SHP77 treated with DMSO at 0.1 percent for 48 hours (cell line): ENCODE results near the gene MAF.

Experiments used
- DNase-seq: peaks from one replicate; lab custom pipeline; 2025; lab: John Stamatoyannopoulos, UW

Gene MAF

GRCh38 chr16:79589601-79590102 lies 10.9 kb downstream of the MAF start:
- DNase-seq = no peak

DNA sequence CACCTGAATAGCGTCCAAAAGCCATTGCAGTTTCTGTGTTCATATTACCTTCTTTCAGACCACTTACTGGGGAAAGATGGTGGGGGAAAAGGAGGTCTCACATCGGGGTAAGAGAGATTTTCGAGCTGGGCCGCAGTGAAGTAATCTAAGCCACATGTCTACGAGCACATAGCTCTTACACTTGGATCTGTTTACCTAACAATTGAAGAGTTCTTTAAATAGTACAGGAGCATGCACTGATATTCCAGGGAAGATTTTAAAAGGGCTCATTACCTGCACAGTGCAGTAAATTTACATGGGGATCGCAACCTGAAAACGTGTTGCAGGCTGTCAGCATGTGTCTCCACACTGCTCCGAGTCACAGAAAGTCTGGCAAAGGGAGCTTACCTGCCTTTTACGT lies 12.6 kb downstream of the MAF start:
- no peak for DNase-seq

- no peak for DNase-seq
Measured at GRCh38 chr16:79587296-79587695, 13.2 kb downstream of the MAF start.

DNA sequence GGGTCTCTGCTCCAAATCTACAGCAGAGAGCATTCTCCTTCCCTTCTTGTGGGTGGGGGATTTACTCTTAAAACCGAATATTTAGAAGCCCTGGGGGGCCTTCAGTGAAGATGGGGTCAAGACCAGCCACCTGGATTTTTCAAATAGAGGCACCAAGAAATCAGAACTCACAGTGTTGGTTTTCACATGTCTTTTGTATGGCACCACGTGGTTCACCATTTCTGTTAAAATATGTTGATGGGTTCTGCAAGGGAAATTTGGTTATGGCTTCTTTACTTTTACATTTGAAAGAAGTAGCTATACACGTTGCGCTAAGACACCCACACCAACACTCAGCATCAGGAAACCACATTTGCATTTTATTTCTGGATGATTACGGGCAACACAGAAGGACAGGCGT lies 17.7 kb downstream of the MAF start:
- no peak for DNase-seq

- no peak for DNase-seq
Measured at GRCh38 chr16:79580453-79581191, 19.9 kb downstream of the MAF start.

DNA sequence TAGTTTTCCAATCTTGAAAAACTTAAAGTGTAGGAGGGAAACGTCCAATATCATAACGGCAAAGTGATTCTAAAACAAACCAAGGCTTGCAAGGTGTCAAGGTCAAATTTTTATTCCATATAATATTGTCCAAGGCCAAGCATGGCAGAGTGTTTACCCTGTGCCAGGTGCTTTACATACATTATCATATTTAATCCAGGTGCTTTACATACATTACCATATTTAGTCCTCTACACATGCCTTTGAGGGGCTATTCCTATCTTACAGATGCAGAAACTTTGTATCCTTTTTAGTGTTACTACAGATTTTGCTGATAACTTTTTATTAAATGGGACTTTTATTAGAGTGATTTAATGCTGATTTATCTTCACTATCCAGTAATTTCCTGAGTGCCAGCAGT lies 23.9 kb downstream of the MAF start:
- DNase-seq = no peak

DNA sequence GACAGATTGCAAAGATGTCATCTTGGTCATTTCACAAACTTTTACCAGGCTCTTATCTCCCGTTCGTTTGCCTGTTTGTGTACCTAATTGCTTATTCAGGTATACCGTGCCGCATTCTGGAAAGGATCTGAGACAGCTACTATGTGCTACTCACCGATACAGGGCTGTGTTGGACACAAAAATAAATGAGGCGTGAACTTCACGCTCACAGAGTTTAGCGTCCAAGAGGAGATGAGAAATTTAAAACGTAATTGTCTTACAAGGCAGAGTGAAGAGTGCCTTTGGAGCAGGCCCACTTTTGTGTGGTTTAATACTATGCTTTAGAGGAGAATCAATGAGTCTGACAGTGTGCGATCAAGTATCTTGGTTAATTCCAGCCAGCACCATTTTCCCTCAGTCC lies 26.7 kb downstream of the MAF start:
- DNase-seq = no peak

DNA sequence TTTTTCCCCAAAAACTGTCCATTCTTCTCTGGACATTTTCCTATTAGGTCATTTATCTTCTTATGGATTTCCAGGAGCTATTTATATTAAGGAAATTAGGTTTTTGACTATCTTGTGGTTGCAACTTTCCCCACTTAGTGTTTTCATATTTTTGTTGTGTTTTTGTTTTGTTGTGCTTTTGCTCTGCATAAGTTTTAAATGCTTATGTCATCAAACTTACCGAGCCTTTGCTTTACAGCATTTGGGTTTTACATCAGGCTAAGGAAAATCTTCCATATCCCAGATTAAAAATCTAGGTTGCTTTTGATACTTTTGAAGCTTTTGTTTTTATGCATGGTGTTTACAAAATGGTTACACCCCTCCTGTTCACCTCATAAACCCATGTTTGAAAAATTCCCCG lies 27.5 kb downstream of the MAF start:
- DNase-seq = no peak

DNA sequence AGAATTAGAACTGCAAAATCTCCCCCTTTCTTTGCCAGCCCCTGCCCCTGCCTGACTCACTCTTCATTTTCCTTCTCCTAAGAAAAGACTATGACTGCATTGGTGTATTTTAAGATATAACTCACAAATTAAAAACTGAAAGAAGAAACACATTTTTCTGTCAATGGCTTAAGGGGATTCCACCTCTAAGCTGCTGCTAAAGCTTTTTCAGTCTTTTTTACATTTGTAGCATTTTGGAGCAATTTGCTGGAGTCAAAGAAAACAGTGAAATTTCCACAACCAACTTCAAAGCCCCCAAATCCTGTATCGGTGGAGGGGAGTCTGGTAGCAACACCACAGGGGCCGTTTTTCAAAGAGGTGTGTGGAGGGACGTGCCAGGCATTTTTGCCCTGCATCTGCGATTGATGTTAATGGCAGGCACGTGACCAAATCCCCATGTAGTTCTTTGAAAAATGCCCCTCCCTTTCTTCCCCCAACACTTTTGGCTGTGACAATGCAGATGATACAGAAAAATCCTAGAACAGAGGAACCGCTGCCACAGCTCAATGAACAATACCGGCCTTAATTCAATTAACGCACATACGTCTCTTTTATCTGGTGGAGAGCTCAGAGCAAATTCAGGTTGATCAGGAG lies 28.5 kb downstream of the MAF start:
- DNase-seq = no peak

GRCh38 chr16:79571065-79571902 lies 29.3 kb downstream of the MAF start:
- no peak for DNase-seq

DNA sequence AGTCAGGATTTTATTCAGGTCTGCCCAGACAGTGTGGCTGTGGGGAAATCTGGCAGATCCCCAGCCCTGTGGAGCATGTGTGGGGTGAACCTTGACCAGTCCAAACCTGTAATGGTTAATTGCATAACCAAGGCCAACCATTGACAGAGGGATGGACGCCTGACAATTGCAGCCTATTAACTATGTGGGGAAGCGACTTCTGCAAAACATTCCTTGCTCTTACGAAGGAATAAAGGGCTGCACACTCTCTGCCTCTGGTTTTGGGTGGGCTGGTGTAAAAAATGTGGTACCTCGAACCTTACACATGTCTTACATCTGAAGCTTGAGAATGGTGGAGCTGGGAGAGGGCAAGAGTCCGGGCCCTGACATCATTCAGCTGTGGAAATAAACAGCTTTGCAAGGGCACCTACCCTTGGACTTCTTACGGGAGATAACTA lies 35.8 kb downstream of the MAF start:
- no peak for DNase-seq

GRCh38 chr16:79563921-79564320 lies 36.6 kb downstream of the MAF start:
- no peak for DNase-seq

DNA sequence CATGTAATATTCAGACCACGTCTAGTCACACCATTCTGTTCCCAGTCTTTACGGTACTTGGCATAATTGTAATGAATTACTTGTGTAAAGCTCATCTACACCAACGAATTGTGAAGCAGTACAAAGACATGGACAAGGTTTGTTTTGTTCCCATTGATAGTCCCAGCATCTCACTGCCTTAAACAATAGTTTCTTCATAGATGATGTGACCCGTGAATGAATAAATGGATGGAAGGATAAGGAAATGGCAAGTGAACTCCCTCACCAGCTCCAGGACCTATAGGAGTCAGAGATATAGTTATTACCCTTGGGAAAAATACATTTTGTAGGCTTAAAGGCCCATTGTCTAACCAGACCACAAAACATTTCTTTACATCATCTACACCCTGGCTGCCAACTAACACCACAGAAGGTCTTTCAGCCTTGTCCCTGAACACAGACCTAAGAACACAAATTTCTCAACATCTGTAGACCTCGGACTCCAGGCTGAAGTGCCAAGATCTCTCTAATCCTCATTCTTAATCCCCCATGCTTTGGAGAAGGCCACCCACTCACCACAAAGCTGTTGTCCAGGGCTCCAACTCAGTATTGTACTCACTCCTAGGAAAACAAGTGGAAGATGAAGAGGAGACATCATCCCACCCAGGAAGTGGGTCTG lies 38.2 kb downstream of the MAF start:
- DNase-seq = no peak

DNA sequence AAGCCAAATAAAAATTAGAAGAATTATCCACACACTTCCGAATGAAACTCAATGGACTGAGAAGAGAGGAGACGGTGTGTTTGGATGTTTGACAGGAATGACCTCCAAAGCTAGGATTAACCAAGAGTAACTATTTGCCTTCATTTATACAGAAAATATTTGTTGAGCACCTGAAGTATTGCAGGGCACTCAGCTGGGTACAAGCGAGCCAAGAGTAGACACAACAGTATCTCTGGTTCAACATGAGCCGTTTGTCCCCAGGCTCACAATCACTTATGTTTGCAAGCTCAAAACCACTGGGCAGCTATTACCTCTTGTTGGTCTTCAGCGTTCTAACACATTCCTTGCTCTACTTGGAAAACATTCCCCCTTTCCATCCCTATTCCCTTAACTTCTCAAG lies 38.8 kb downstream of the MAF start:
- no peak for DNase-seq

- DNase-seq = no peak
Measured at GRCh38 chr16:79560923-79561322, 39.6 kb downstream of the MAF start.

- DNase-seq = no peak
Measured at GRCh38 chr16:79560318-79560717, 40.2 kb downstream of the MAF start.

DNA sequence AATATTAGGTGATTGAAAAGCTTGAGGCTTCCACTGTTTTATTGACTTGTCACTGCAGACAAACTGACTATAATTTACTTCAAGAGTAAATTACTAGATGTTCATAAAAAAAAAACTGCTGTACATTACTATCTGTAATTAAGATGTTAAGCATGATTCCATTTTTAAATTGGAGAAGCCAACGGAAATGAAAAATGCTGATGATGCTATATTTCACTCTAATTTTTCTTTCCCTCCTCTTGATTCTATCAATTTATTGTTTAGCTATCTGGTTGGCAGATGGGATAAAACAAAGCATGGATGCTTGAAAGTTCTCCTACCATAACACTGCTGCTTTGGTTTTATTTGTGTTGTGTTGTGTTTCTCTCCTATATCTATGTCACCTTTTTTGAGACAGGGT lies 41.0 kb downstream of the MAF start:
- no peak for DNase-seq

GRCh38 chr16:79557421-79557820 lies 43.1 kb downstream of the MAF start:
- DNase-seq = no peak

GRCh38 chr16:79554912-79555311 lies 45.6 kb downstream of the MAF start:
- DNase-seq = no peak

DNA sequence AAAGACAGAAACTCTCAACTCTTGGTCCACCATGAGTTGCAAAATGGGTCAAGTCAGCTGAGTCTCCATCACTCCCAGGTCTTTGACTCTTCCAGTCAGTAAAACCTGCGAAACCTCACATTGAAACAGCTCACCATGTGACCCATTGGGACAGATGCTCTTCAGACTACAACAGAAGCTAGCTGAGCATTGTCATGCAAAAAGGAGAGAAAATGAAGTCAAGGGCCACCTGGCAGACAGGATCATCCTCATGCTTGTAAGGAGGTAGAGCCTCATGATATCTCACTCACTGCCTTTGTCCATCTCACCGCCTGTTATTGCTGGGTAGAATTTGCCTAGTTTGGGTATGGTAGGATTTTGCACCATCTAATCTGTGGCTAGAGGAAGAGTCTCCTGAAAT lies 50.2 kb downstream of the MAF start:
- no peak for DNase-seq

DNA sequence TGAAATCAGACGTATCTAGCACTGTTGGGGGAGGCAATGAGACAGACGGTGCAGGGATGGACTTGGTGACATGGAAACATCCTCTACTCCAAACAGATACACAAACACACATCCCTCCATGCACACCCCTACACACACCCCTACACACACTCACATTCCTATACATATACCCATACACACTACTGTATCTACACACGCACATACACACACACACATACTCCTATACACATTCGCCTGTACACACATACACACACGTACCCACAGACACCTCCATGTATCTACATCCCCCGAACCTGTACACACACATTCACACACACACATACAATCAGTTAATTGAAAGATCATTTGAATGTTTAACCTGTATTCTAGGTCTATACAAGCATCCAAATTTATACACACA lies 53.5 kb downstream of the MAF start:
- DNase-seq = no peak
